ENCODE measurements around the gene CDC37L1. TPM values are rescaled to one million over a fixed set of nuclear protein-coding genes. Genes with fewer than 3 reads are reported as not detected.

CDC37L1 gene
- total and polyA plus RNA-seq, 9 of the 15 experiments (the other 6 are each of a cell fraction or from before 2014, with no cell fraction given) = 1.5 to 7.9 (median 6.0) TPM

DNA sequence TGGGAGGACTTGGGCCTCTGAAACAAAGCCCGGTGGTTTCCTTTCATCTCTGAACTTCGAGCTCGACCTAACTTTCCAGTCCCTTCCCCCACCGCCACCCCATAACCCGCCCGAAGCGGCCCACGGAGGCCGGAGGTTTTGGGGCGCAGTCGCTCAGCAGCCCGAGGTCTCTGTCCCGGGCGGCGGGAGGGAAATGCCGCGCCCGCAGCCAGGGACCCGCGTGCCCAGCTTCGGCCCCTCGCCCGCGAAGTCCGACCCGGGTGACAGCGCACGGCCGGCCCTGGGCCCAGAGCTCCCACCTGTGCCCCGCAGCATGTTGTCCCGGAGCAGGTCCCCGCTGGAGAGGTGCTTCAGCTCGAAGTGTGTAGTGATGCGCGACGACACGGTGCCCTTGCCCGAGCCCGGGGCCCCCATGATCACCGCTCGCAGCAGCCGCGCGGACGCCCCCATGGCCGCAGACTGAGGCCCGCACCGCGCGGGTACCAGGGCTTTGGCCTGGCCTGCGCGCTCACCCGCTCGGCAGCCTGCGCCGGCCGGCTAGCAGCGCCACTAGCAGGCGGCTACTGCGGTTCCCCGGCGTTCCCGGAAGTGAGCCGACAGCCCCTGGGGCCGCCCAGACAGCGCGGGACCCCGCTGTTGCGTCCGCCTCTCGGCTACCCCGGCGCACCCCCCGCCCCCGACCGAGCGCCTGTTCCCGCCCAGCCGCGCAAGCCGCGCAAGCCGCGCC, 61.4 kb downstream of the CDC37L1 start, which contains the start of gene AK3 (continued):
- TF ChIP-seq, protein P1, sequence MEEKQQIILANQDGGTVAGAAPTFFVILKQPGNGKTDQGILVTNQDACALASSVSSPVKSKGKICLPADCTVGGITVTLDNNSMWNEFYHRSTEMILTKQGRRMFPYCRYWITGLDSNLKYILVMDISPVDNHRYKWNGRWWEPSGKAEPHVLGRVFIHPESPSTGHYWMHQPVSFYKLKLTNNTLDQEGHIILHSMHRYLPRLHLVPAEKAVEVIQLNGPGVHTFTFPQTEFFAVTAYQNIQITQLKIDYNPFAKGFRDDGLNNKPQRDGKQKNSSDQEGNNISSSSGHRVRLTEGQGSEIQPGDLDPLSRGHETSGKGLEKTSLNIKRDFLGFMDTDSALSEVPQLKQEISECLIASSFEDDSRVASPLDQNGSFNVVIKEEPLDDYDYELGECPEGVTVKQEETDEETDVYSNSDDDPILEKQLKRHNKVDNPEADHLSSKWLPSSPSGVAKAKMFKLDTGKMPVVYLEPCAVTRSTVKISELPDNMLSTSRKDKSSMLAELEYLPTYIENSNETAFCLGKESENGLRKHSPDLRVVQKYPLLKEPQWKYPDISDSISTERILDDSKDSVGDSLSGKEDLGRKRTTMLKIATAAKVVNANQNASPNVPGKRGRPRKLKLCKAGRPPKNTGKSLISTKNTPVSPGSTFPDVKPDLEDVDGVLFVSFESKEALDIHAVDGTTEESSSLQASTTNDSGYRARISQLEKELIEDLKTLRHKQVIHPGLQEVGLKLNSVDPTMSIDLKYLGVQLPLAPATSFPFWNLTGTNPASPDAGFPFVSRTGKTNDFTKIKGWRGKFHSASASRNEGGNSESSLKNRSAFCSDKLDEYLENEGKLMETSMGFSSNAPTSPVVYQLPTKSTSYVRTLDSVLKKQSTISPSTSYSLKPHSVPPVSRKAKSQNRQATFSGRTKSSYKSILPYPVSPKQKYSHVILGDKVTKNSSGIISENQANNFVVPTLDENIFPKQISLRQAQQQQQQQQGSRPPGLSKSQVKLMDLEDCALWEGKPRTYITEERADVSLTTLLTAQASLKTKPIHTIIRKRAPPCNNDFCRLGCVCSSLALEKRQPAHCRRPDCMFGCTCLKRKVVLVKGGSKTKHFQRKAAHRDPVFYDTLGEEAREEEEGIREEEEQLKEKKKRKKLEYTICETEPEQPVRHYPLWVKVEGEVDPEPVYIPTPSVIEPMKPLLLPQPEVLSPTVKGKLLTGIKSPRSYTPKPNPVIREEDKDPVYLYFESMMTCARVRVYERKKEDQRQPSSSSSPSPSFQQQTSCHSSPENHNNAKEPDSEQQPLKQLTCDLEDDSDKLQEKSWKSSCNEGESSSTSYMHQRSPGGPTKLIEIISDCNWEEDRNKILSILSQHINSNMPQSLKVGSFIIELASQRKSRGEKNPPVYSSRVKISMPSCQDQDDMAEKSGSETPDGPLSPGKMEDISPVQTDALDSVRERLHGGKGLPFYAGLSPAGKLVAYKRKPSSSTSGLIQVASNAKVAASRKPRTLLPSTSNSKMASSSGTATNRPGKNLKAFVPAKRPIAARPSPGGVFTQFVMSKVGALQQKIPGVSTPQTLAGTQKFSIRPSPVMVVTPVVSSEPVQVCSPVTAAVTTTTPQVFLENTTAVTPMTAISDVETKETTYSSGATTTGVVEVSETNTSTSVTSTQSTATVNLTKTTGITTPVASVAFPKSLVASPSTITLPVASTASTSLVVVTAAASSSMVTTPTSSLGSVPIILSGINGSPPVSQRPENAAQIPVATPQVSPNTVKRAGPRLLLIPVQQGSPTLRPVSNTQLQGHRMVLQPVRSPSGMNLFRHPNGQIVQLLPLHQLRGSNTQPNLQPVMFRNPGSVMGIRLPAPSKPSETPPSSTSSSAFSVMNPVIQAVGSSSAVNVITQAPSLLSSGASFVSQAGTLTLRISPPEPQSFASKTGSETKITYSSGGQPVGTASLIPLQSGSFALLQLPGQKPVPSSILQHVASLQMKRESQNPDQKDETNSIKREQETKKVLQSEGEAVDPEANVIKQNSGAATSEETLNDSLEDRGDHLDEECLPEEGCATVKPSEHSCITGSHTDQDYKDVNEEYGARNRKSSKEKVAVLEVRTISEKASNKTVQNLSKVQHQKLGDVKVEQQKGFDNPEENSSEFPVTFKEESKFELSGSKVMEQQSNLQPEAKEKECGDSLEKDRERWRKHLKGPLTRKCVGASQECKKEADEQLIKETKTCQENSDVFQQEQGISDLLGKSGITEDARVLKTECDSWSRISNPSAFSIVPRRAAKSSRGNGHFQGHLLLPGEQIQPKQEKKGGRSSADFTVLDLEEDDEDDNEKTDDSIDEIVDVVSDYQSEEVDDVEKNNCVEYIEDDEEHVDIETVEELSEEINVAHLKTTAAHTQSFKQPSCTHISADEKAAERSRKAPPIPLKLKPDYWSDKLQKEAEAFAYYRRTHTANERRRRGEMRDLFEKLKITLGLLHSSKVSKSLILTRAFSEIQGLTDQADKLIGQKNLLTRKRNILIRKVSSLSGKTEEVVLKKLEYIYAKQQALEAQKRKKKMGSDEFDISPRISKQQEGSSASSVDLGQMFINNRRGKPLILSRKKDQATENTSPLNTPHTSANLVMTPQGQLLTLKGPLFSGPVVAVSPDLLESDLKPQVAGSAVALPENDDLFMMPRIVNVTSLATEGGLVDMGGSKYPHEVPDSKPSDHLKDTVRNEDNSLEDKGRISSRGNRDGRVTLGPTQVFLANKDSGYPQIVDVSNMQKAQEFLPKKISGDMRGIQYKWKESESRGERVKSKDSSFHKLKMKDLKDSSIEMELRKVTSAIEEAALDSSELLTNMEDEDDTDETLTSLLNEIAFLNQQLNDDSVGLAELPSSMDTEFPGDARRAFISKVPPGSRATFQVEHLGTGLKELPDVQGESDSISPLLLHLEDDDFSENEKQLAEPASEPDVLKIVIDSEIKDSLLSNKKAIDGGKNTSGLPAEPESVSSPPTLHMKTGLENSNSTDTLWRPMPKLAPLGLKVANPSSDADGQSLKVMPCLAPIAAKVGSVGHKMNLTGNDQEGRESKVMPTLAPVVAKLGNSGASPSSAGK (IDR thresholded peaks at IDR 0.05) = peak; percentile 61; the same call in 1 of the 2 replicates
- TF ChIP-seq ELF4 (CRISPR knock-in tag; IDR thresholded peaks at IDR 0.05) (no peak), U2AF1 (optimal IDR thresholded peaks at IDR 0.05; ENCODE audit: low read depth, low read length) (peak; percentile 39), NFYB (IDR thresholded peaks at IDR 0.05; ENCODE audit: extremely low read depth, insufficient read length) (no peak), NUFIP1 (IDR thresholded peaks at IDR 0.05; ENCODE audit: partially characterized antibody) (no peak), ZNF253 (CRISPR knock-in tag; conservative IDR thresholded peaks at IDR 0.05) (no peak), CAMTA2 (CRISPR knock-in tag; conservative IDR thresholded peaks at IDR 0.05) (no peak), NR0B1 (IDR thresholded peaks at IDR 0.05; ENCODE audit: partially characterized antibody) (no peak)
- TF ChIP-seq, protein P2, sequence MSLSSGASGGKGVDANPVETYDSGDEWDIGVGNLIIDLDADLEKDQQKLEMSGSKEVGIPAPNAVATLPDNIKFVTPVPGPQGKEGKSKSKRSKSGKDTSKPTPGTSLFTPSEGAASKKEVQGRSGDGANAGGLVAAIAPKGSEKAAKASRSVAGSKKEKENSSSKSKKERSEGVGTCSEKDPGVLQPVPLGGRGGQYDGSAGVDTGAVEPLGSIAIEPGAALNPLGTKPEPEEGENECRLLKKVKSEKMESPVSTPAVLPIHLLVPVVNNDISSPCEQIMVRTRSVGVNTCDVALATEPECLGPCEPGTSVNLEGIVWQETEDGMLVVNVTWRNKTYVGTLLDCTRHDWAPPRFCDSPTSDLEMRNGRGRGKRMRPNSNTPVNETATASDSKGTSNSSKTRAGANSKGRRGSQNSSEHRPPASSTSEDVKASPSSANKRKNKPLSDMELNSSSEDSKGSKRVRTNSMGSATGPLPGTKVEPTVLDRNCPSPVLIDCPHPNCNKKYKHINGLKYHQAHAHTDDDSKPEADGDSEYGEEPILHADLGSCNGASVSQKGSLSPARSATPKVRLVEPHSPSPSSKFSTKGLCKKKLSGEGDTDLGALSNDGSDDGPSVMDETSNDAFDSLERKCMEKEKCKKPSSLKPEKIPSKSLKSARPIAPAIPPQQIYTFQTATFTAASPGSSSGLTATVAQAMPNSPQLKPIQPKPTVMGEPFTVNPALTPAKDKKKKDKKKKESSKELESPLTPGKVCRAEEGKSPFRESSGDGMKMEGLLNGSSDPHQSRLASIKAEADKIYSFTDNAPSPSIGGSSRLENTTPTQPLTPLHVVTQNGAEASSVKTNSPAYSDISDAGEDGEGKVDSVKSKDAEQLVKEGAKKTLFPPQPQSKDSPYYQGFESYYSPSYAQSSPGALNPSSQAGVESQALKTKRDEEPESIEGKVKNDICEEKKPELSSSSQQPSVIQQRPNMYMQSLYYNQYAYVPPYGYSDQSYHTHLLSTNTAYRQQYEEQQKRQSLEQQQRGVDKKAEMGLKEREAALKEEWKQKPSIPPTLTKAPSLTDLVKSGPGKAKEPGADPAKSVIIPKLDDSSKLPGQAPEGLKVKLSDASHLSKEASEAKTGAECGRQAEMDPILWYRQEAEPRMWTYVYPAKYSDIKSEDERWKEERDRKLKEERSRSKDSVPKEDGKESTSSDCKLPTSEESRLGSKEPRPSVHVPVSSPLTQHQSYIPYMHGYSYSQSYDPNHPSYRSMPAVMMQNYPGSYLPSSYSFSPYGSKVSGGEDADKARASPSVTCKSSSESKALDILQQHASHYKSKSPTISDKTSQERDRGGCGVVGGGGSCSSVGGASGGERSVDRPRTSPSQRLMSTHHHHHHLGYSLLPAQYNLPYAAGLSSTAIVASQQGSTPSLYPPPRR (CRISPR knock-in tag; IDR thresholded peaks at IDR 0.05; ENCODE audit: borderline replicate concordance) = no peak
